Nephron progenitor cell (in vitro differentiated cells): Measurements from ENCODE around the gene PREX1.
A peak's percentile ranks its signal among the peaks of the same experiment; 100 is the strongest.

Experiments used
- DNase-seq: peaks from one replicate; pipeline ENCODE4 v3.0.0; 2021
- H3K27ac Mint-ChIP-seq: 2 replicates; pipeline ENCODE4 v1.8.0; 2021; ENCODE audit warnings: mild to moderate bottlenecking, moderate library complexity, mixed read lengths
- H3K27me3 Mint-ChIP-seq: 2 replicates; pipeline ENCODE4 v1.8.0; 2021; ENCODE audit warnings: mild to moderate bottlenecking, low read depth, mixed read lengths; ENCODE audit not compliant: poor library complexity
- H3K36me3 Mint-ChIP-seq: 2 replicates; pipeline ENCODE4 v1.8.0; 2021; ENCODE audit warnings: low read depth, mixed read lengths
- H3K4me1 Mint-ChIP-seq: 2 replicates; pipeline ENCODE4 v1.8.0; 2021; ENCODE audit warnings: mixed read lengths
- H3K4me3 Mint-ChIP-seq: 2 replicates; pipeline ENCODE4 v1.8.0; 2021; ENCODE audit warnings: mild to moderate bottlenecking, moderate library complexity, mixed read lengths
- H3K9me3 Mint-ChIP-seq: 2 replicates; pipeline ENCODE4 v1.8.0; 2021; ENCODE audit warnings: mild to moderate bottlenecking, moderate library complexity, mixed read lengths
- TF ChIP-seq, protein P1 (sequence below): fragments of 200-600 bp; sonication (generic); IDR thresholded peaks from 2 replicates; pipeline ENCODE4 v1.5.0; 2021; ENCODE audit warnings: antibody characterized with exemption

Gene PREX1

DNA sequence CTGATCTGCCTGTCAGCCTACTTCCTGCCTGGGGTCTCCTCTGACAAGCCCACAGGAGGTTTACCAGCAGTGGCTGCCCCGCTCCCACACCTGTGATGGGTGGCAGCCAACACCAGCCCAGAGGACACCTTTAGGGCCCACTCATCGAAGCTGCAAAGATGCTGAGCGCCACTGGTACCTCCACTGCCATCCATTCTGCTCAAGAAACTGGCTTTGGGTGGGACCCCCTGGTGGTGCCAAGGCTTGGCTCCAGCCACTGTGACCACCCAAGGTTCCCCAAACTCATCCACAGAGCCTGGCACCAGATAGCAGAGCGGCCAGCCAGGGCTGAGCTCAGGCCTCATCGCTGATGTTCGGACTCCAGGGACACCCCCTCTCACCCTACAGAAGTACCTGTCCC, 42.5 kb downstream of the PREX1 start:
- Mint-ChIP-seq H3K27me3 (peaks cover 6% of the 10 kb centered on the region), H3K27ac (peak overlapping the region; percentile 74), H3K36me3 (peaks cover 8% of the 10 kb centered on the region), H3K9me3 (peaks cover 6% of the 10 kb centered on the region), H3K4me3 (no peak overlapping the region), H3K4me1 (peaks cover 54% of the 10 kb centered on the region)
- no peak for DNase-seq
- TF ChIP-seq, protein P1, sequence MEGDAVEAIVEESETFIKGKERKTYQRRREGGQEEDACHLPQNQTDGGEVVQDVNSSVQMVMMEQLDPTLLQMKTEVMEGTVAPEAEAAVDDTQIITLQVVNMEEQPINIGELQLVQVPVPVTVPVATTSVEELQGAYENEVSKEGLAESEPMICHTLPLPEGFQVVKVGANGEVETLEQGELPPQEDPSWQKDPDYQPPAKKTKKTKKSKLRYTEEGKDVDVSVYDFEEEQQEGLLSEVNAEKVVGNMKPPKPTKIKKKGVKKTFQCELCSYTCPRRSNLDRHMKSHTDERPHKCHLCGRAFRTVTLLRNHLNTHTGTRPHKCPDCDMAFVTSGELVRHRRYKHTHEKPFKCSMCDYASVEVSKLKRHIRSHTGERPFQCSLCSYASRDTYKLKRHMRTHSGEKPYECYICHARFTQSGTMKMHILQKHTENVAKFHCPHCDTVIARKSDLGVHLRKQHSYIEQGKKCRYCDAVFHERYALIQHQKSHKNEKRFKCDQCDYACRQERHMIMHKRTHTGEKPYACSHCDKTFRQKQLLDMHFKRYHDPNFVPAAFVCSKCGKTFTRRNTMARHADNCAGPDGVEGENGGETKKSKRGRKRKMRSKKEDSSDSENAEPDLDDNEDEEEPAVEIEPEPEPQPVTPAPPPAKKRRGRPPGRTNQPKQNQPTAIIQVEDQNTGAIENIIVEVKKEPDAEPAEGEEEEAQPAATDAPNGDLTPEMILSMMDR: no peak

DNA sequence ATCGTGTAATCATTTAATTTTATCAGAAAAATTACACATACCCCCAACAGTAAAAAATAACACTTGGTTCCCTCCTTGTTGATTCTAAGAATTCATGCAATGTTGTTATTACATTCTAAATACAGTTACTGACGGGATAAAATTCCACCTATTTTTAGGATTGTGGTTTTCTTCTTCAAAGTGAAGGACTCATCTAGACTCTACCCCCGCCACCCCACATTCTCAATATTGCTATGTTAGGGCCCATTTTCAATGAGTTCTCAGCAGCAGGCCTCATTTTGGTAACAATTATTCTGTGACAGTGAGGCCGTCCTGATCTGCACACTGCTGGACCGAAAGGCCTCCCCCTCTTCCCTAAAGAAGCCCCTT, 43.5 kb downstream of the PREX1 start:
- H3K36me3 Mint-ChIP-seq: peaks cover 18% of the 10 kb centered on the region
- peaks cover 4% of the 10 kb centered on the region for H3K27me3 Mint-ChIP-seq
- no peak for DNase-seq
- TF ChIP-seq, protein P1: no peak
- peaks cover 44% of the 10 kb centered on the region for H3K4me1 Mint-ChIP-seq
- no peak overlapping the region for H3K27ac Mint-ChIP-seq
- no peak overlapping the region for H3K4me3 Mint-ChIP-seq
- H3K9me3 Mint-ChIP-seq: peaks cover 16% of the 10 kb centered on the region

DNA sequence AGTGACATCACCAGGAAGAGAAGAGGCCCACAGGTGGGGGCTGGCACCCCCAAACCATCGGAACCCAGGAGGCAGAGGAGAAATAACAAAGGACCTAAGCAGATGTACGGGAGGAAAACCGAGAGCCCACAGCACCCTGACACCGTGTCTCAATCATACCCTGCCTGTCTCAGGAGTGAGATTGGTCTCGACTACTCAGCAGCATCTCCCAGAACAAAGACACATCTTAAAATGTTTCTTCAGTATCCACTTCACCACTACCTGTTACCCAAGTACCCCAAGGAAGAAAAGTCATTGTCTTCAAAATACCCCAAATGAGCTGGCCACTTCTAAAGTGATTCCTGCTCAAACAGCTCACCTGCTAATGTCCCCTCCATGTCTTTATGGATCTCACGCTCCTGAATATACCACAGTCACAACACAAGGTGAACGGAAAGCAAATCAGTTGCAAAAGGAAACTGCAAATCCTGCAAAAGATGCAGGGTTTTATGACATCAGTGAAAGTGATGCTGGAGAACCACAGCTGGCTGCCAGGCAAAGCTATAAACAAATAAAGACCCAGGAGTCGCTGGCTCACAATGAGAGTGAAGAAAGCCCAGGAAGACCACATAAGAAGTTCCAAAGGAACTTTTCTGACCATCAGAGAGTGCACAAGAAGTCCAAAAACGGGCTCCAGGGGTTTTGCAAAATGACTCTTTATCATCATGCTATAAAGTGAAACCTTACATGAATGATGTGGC, 44.1 kb downstream of the PREX1 start:
- Mint-ChIP-seq H3K9me3 (peaks cover 22% of the 10 kb centered on the region), H3K27me3 (peaks cover 4% of the 10 kb centered on the region), H3K27ac (no peak overlapping the region), H3K4me3 (no peak overlapping the region), H3K36me3 (peaks cover 23% of the 10 kb centered on the region), H3K4me1 (peaks cover 39% of the 10 kb centered on the region)
- TF ChIP-seq, protein P1: no peak
- no peak for DNase-seq

DNA sequence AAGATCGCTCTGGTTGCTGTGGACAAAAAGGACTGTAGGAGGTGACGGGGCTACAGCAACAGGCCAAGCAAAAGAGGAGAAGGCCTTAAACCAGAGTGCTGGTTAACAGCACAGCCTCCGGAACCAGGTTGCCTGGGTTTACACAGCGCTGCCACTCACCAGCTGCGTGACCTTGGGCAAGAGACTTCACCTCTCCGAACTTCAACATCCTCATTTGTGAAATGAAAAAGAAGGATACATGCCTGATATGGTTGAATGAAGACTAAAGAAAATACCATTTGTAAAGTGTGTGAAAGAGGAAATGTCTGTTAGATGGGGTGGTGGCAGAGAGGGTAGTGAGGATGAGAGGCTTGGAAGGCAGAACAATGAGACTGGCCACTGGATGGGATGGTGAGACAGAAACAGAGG, 44.9 kb downstream of the PREX1 start:
- Mint-ChIP-seq H3K36me3 (peaks cover 26% of the 10 kb centered on the region), H3K4me3 (no peak overlapping the region), H3K4me1 (peaks cover 31% of the 10 kb centered on the region), H3K27me3 (peaks cover 4% of the 10 kb centered on the region), H3K27ac (no peak overlapping the region), H3K9me3 (peaks cover 30% of the 10 kb centered on the region)
- TF ChIP-seq, protein P1: no peak
- DNase-seq: no peak

DNA sequence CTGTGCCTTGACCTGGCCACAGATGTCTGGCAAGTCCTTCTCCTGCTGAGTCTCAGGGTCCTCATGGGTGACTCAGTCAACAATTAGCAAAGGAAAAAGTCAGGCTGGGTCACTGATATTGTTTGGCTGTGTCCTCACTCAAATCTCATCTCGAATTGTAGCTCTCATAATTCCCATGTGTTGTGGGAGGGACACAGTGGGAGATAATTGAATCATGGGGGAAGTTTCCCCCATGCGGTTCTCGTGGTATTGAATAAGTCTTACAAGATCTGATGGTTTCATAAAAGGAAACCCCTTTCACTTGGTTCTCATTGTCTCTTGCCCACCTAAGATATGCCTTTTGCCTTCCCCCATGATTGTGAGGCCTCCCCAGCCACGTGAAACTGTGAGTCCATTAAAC, 45.7 kb downstream of the PREX1 start:
- TF ChIP-seq, protein P1: no peak
- Mint-ChIP-seq H3K27ac (no peak overlapping the region), H3K9me3 (peaks cover 38% of the 10 kb centered on the region), H3K4me1 (peaks cover 22% of the 10 kb centered on the region), H3K36me3 (peaks cover 33% of the 10 kb centered on the region), H3K27me3 (peaks cover 4% of the 10 kb centered on the region), H3K4me3 (no peak overlapping the region)
- DNase-seq: no peak

DNA sequence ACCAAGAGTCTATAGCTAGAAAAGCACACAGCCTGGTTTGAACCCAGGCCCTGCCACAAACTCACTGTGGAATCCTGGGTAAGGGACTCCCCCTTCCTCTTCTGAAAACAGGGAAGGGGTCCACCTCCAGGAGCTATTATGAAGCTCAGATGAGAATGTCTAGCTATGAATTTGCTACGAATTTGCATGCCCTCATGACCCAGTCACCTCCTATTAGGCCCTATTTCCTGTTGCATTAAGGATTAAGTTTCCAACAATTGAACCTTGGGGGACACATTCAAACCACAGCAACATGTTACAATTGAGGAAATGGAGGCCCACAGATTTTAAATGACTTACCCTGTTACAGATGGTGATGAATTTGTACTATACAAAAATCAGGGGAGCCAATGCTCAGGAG, 46.2 kb downstream of the PREX1 start:
- DNase-seq: no peak
- Mint-ChIP-seq H3K36me3 (peaks cover 36% of the 10 kb centered on the region), H3K4me3 (no peak overlapping the region), H3K27ac (no peak overlapping the region), H3K4me1 (peaks cover 18% of the 10 kb centered on the region), H3K27me3 (peaks cover 4% of the 10 kb centered on the region), H3K9me3 (peaks cover 42% of the 10 kb centered on the region)
- TF ChIP-seq, protein P1: no peak
